GM12878 (cell line): Measurements from ENCODE around the gene KMT2B. TPM values are rescaled to one million over a fixed set of nuclear protein-coding genes. Genes with fewer than 3 reads are reported as not detected.

Experiments
- ATAC-seq: fragments of 200-7000 bp; cut with Tn5 transposase; 3 replicates; pipeline ENCODE4 v1.9.1; 2020; ENCODE audit warnings: mild to moderate bottlenecking, moderate library complexity
- BruUV-seq: library from RNA; stranded (reverse); fragments of 400-500 nt; replicated peaks from 2 replicates; lab custom pipeline; 2021; lab: Mats Ljungman, UMichigan
- CTCF ChIA-PET: fragments of 300-600 bp; sonication (Branson Sonifier 250); formaldehyde crosslinking; extraction: SDS; loops from one replicate; lab custom pipeline; 2021; ENCODE audit warnings: inconsistent platforms; lab: Yijun Ruan, JAX
- POLR2A ChIA-PET: fragments of 350-600 bp; formaldehyde crosslinking; extraction: SDS; loops from one replicate; lab custom pipeline; 2021; ENCODE audit warnings: inconsistent platforms; lab: Charles Lee
- RAD21 ChIA-PET: fragments of 300-600 bp; sonication (Branson Sonifier 250); formaldehyde crosslinking; loops from one replicate; lab custom pipeline; 2023; ENCODE audit warnings: antibody characterized with exemption; ENCODE audit not compliant: unreplicated experiment; lab: Charles Lee
- SMC1A ChIA-PET: fragments of 300-600 bp; sonication (Branson Sonifier 250); formaldehyde crosslinking; loops from one replicate; lab custom pipeline; 2023; ENCODE audit not compliant: unreplicated experiment, uncharacterized antibody; lab: Charles Lee
- DNase-seq: peaks from one replicate; pipeline ENCODE4 v3.0.0-alpha.2; 2011; ENCODE audit warnings: low read depth, low spot score
- FAIRE-seq: peaks from 3 replicates; lab custom pipeline; 2011; peaks lifted over from hg19 to GRCh38; lab: Jason Lieb, UNC
- H2AFZ ChIP-seq: 2 replicates; pipeline ENCODE4 v1.6.0; 2011; ENCODE audit warnings: low read depth, low read length, control low read depth; ENCODE audit not compliant: control insufficient read depth
- H3K27ac ChIP-seq: 2 replicates; pipeline ENCODE4 v1.5.1; 2011; ENCODE audit warnings: control low read depth; ENCODE audit not compliant: control insufficient read depth, insufficient read depth
- H3K27me3 ChIP-seq, 2 experiments: replicated peaks in 1 of 2; 2 replicates each; pipeline versions ENCODE4 v1.6.0 to v1.6.1; 2011; ENCODE audit warnings: low read length in 1 of 2; ENCODE audit not compliant: control insufficient read depth in 2 of 2, insufficient read depth in 2 of 2
- H3K36me3 ChIP-seq, 2 experiments: 2 replicates each; pipeline ENCODE4 v1.5.1; 2011; ENCODE audit warnings: low read length in 1 of 2; ENCODE audit not compliant: control insufficient read depth in 2 of 2, insufficient read depth in 2 of 2
- H3K4me1 ChIP-seq: 2 replicates; pipeline ENCODE4 v1.6.1; 2011; ENCODE audit warnings: mild to moderate bottlenecking, low read length, moderate library complexity, mixed read lengths; ENCODE audit not compliant: control insufficient read depth, insufficient read depth
- H3K4me2 ChIP-seq: 2 replicates; pipeline ENCODE4 v1.6.0; 2011; ENCODE audit warnings: control low read depth; ENCODE audit not compliant: control insufficient read depth, insufficient read depth
- H3K4me3 ChIP-seq: fragments of 200-600 bp; sonication (generic); 2 replicates; pipeline ENCODE4 v1.5.1; 2016
- H3K79me2 ChIP-seq: 2 replicates; pipeline ENCODE4 v1.6.0; 2011; ENCODE audit warnings: low read length; ENCODE audit not compliant: control insufficient read depth, insufficient read depth
- H3K9ac ChIP-seq: 2 replicates; pipeline ENCODE4 v1.8.0; 2011; ENCODE audit warnings: low read length, control low read depth, mixed read lengths; ENCODE audit not compliant: control insufficient read depth, insufficient read depth
- H3K9me3 ChIP-seq: replicated peaks from 3 replicates; pipeline ENCODE4 v1.5.1; 2011; ENCODE audit warnings: mild to moderate bottlenecking, low read length; ENCODE audit not compliant: control insufficient read depth, insufficient read depth
- H4K20me1 ChIP-seq: 2 replicates; pipeline ENCODE4 v1.6.0; 2011; ENCODE audit not compliant: control insufficient read depth, insufficient read depth
- BCL11A ChIP-seq: IDR thresholded peaks from 2 replicates; pipeline ENCODE4 v1.6.1; 2011; ENCODE audit warnings: low read depth, low read length
- ELK1 ChIP-seq: IDR thresholded peaks from 2 replicates; pipeline ENCODE4 v1.6.1; 2012; ENCODE audit warnings: low read depth, low read length, improper control_type of control experiment
- FOXK2 ChIP-seq: fragments of 450-650 bp; IDR thresholded peaks from 2 replicates; pipeline ENCODE4 v1.6.1; 2017; ENCODE audit warnings: mild to moderate bottlenecking, moderate library complexity
- FOXM1 ChIP-seq: IDR thresholded peaks from 2 replicates; pipeline ENCODE4 v1.6.1; 2012; ENCODE audit warnings: low read depth, mild to moderate bottlenecking, inconsistent platforms, low read length, moderate library complexity
- HDAC2 ChIP-seq: fragments of 200-600 bp; sonication (generic); IDR thresholded peaks from 2 replicates; pipeline ENCODE4 v1.6.1; 2017
- HSF1 ChIP-seq: fragments of 150-350 bp; IDR thresholded peaks from 2 replicates; pipeline ENCODE4 v1.6.1; 2014; ENCODE audit warnings: mild to moderate bottlenecking, low read depth, low read length
- IRF5 ChIP-seq: fragments of 450-650 bp; IDR thresholded peaks from 2 replicates; pipeline ENCODE4 v1.6.1; 2017; ENCODE audit warnings: borderline replicate concordance
- JUNB ChIP-seq: IDR thresholded peaks from 2 replicates; pipeline ENCODE4 v1.6.1; 2016; ENCODE audit warnings: antibody characterized with exemption, mild to moderate bottlenecking
- LARP7 ChIP-seq: fragments of 450-650 bp; IDR thresholded peaks from 2 replicates; pipeline ENCODE4 v1.6.1; 2017; ENCODE audit warnings: mild to moderate bottlenecking
- MAX ChIP-seq: IDR thresholded peaks from 2 replicates; pipeline ENCODE4 v1.6.1; 2012; ENCODE audit warnings: low read depth, low read length, improper control_type of control experiment
- MLLT1 ChIP-seq: fragments of 450-650 bp; IDR thresholded peaks from 2 replicates; pipeline ENCODE4 v1.6.1; 2016; ENCODE audit warnings: mild to moderate bottlenecking
- MXI1 ChIP-seq: fragments of 150-350 bp; IDR thresholded peaks from 2 replicates; pipeline ENCODE4 v1.6.1; 2011; ENCODE audit warnings: low read depth, mild to moderate bottlenecking, inconsistent platforms, low read length, improper control_type of control experiment
- NFXL1 ChIP-seq: fragments of 450-650 bp; IDR thresholded peaks from 2 replicates; pipeline ENCODE4 v1.6.1; 2017; ENCODE audit warnings: antibody characterized with exemption, mild to moderate bottlenecking, borderline replicate concordance
- RAD21 ChIP-seq: IDR thresholded peaks from 2 replicates; pipeline ENCODE4 v1.6.1; 2011; ENCODE audit warnings: mild to moderate bottlenecking, low read depth, low read length, moderate library complexity; ENCODE audit not compliant: insufficient read depth
- SREBF2 ChIP-seq: IDR thresholded peaks from 2 replicates; pipeline ENCODE4 v1.6.1; 2012; ENCODE audit warnings: mild to moderate bottlenecking, low read length
- ZNF24 ChIP-seq: fragments of 450-650 bp; IDR thresholded peaks from 2 replicates; pipeline ENCODE4 v1.6.1; 2017; ENCODE audit warnings: antibody characterized with exemption, mild to moderate bottlenecking
- ZNF384 ChIP-seq: IDR thresholded peaks from 2 replicates; pipeline ENCODE4 v1.6.1; 2012; ENCODE audit warnings: low read depth, mild to moderate bottlenecking, low read length, improper control_type of control experiment, borderline replicate concordance
- ZNF622 ChIP-seq: fragments of 450-650 bp; IDR thresholded peaks from 2 replicates; pipeline ENCODE4 v1.6.1; 2017; ENCODE audit warnings: mild to moderate bottlenecking, inconsistent platforms
- ZZZ3 ChIP-seq: IDR thresholded peaks from 2 replicates; pipeline ENCODE4 v1.6.1; 2011; ENCODE audit warnings: low read depth; ENCODE audit not compliant: control insufficient read depth, insufficient read length
- WGBS: methylation state at CpG from one replicate; pipeline ENCODE4 v1.1.6; 2016; ENCODE audit warnings: low lambda C conversion rate; ENCODE audit not compliant: insufficient replicate concordance, insufficient coverage; ENCODE audit errors: missing lambda C conversion rate; 5-methylcytosine and 5-hydroxymethylcytosine counted together
- in situ Hi-C: fragments of 300-500 bp; cut with MboI; formaldehyde crosslinking; loops from 9 replicates; pipeline ENCODE4 v1.14.3; 2018; ENCODE audit warnings: mixed read lengths
- intact Hi-C: fragments of 100-400 bp; cut with micrococcal nuclease; formaldehyde crosslinking; loops from one replicate; pipeline ENCODE4 v1.14.2; 2022; ENCODE audit not compliant: unreplicated experiment
- polyA plus RNA-seq, 11 experiments: library from polyadenylated mRNA; depleted of rRNA in 4 of 11; unstranded in 6 of 11; stranded (reverse) in 5 of 11; fragments of >200 nt; fragmentation: Nextera tagmentation in 4 of 11; fragmentation: Illumina TruSeq in 1 of 11; extraction: Ambion mirVana in 4 of 11; extraction: Trizol in 1 of 11; gene quantifications; 1 replicate in 1 of 11; 2 replicates in 10 of 11; pipeline versions ENCODE4 v1.2.1 to v1.2.3, GENCODE V29; 2011 to 2016; ENCODE audit warnings: inconsistent platforms in 2 of 11, missing spikeins in 2 of 11, low read depth in 1 of 11
- total RNA-seq, 4 experiments: library from RNA; depleted of rRNA in 3 of 4; stranded (reverse); fragments of >200 nt in 3 of 4; fragmentation: Illumina TruSeq in 1 of 4; extraction: Trizol in 1 of 4; gene quantifications; 2 replicates each; pipeline versions ENCODE4 v1.2.1 to v1.2.3, GENCODE V29; 2013 to 2021

The KMT2B gene
- total and polyA plus RNA-seq, 10 of the 15 experiments (the other 5 are each of a cell fraction or from before 2014, with no cell fraction given), result 0.71 to 35.6 (median 6.0) TPM

- in situ Hi-C loops (no loop called here), intact Hi-C loops (loop anchor here (2.0 to 5.0 kb wide), 2 partner anchors 49 to 190 kb away; no protein-coding TSS in a partner anchor)
- Histone ChIP-seq H4K20me1 (no peaks in the 10 kb centered on the region), H3K4me3 (no peak overlapping the region), H3K9ac (no peak overlapping the region), H3K27me3 (no peaks in the 10 kb centered on the region), H3K36me3 (no peaks in the 10 kb centered on the region), H3K27ac (no peak overlapping the region), H3K9me3 (no peaks in the 10 kb centered on the region; the same call in 2 of the 3 replicates), H3K4me2 (no peak overlapping the region), H3K79me2 (no peaks in the 10 kb centered on the region), H3K4me1 (peaks cover 13% of the 10 kb centered on the region), H2AFZ (no peak overlapping the region)
- ATAC-seq (no peak), DNase-seq (no peak), FAIRE-seq (no peak)
- no TSS peak for BruUV-seq
- ChIA-PET CTCF (interaction anchor here (0.7 to 7.8 kb wide), 9 partner anchors 10 to 190 kb away, joined by 3 to 271 read pairs (median 6); partner anchors contain the start of gene LIN37), SMC1A (interaction anchor here (0.7 to 12.3 kb wide), 9 partner anchors 22 to 339 kb away, joined by 3 to 375 read pairs (median 4); partner anchors contain the start of gene LIN37), RAD21 (interaction anchor here (0.6 to 2.2 kb wide), 8 partner anchors 9 to 378 kb away, joined by 3 to 13 read pairs (median 4); partner anchors contain the start of gene LIN37), POLR2A (interaction anchor here (0.6 to 2.0 kb wide), 6 partner anchors 10 to 304 kb away, joined by 3 to 5 read pairs (median 4); partner anchors contain the start of gene IGFLR1)
- no peak for TF ChIP-seq FOXK2
- TF ChIP-seq HSF1, result no peak
- no peak for TF ChIP-seq ZNF622
- TF ChIP-seq NFXL1, result no peak
- no peak for TF ChIP-seq MLLT1
- no peak for TF ChIP-seq ZZZ3
- no peak for TF ChIP-seq LARP7
- no peak for TF ChIP-seq JUNB
- TF ChIP-seq SREBF2, result no peak
- TF ChIP-seq MAX, result no peak
- no peak for TF ChIP-seq ZNF24
- no peak for TF ChIP-seq IRF5
- TF ChIP-seq RAD21, result no peak
- TF ChIP-seq BCL11A, result no peak
- no peak for TF ChIP-seq HDAC2
- no peak for TF ChIP-seq MXI1
- no peak for TF ChIP-seq ZNF384
- TF ChIP-seq ELK1, result no peak
- no peak for TF ChIP-seq FOXM1
- WGBS, result 67% methylated on average over 8 of the region's 11 CpGs
Measured at GRCh38 chr19:35692010-35692409, 25.8 kb upstream of the KMT2B start.
